Neural cell (in vitro differentiated cells): ENCODE measurements around the gene IQCH. TPM values are rescaled to one million over a fixed set of nuclear protein-coding genes. Genes with fewer than 3 reads are reported as not detected.

ENCODE experiments used
- H2AFZ ChIP-seq: fragments of 200-600, 300-800 bp; sonication (generic), shearing (Covaris generic); 2 replicates; pipeline ENCODE4 v1.6.0; 2014; ENCODE audit warnings: low read depth, mild to moderate bottlenecking, antibody characterized with exemption, low read length, moderate library complexity
- H3F3A ChIP-seq: fragments of 200-600 bp; shearing (Covaris generic); 2 replicates; pipeline ENCODE4 v1.6.1; 2016; ENCODE audit warnings: mild to moderate bottlenecking, moderate library complexity, mixed read lengths, antibody characterized with exemption, low read length; ENCODE audit not compliant: insufficient read depth, poor library complexity, severe bottlenecking
- H3K27ac ChIP-seq: fragments of 200-600, 300-800 bp; sonication (generic), shearing (Covaris generic); 2 replicates; pipeline ENCODE4 v1.5.1; 2014; ENCODE audit warnings: mild to moderate bottlenecking, low read length, moderate library complexity
- H3K27me3 ChIP-seq: fragments of 300-800, 200-600 bp; sonication (generic), shearing (Covaris generic); 2 replicates; pipeline ENCODE4 v1.6.0; 2014; ENCODE audit warnings: mild to moderate bottlenecking, low read depth, low read length, moderate library complexity; ENCODE audit not compliant: insufficient read depth
- H3K36me3 ChIP-seq: fragments of 300-800, 200-600 bp; sonication (generic), shearing (Covaris generic); 2 replicates; pipeline ENCODE4 v1.5.1; 2014; ENCODE audit warnings: mild to moderate bottlenecking, antibody characterized with exemption, low read length, moderate library complexity; ENCODE audit not compliant: insufficient read depth
- H3K4me2 ChIP-seq: fragments of 300-800, 200-600 bp; sonication (generic), shearing (Covaris generic); 2 replicates; pipeline ENCODE4 v1.6.0; 2014; ENCODE audit warnings: mild to moderate bottlenecking, low read length
- H3K4me3 ChIP-seq: fragments of 300-800, 200-600 bp; sonication (generic), shearing (Covaris generic); 2 replicates; pipeline ENCODE4 v1.5.1; 2014; ENCODE audit warnings: mild to moderate bottlenecking, low read length, moderate library complexity
- H3K79me2 ChIP-seq: fragments of 200-600 bp; shearing (Covaris generic); replicated peaks from 2 replicates; pipeline ENCODE4 v1.6.0; 2014; ENCODE audit warnings: mild to moderate bottlenecking, low read length, moderate library complexity; ENCODE audit not compliant: insufficient read depth
- H3K9ac ChIP-seq: fragments of 300-800, 200-600 bp; sonication (generic), shearing (Covaris generic); 2 replicates; pipeline ENCODE4 v1.6.1; 2016; ENCODE audit warnings: mild to moderate bottlenecking, low read length, mixed read lengths
- H3K9me2 ChIP-seq: fragments of 200-600 bp; shearing (Covaris generic); 2 replicates; pipeline ENCODE4 v1.6.1; 2016; ENCODE audit warnings: mild to moderate bottlenecking, low read length, mixed read lengths; ENCODE audit not compliant: insufficient read depth
- H3K9me3 ChIP-seq: fragments of 200-600, 300-800 bp; sonication (generic), shearing (Covaris generic); 2 replicates; pipeline ENCODE4 v1.6.1; 2016; ENCODE audit warnings: mild to moderate bottlenecking, mixed run types, low read length, moderate library complexity, mixed read lengths
- H4K20me1 ChIP-seq: fragments of 200-600 bp; shearing (Covaris generic); 2 replicates; pipeline ENCODE4 v1.6.1; 2016; ENCODE audit warnings: mild to moderate bottlenecking, mixed run types; ENCODE audit not compliant: insufficient read depth
- EP300 ChIP-seq: fragments of 450-650 bp; conservative IDR thresholded peaks from 2 replicates; pipeline ENCODE4 v1.6.1; 2014; ENCODE audit warnings: antibody characterized with exemption, mild to moderate bottlenecking, moderate library complexity; ENCODE audit not compliant: poor library complexity, severe bottlenecking
- EZH2 ChIP-seq: fragments of 200-600, 300-800 bp; shearing (Covaris generic), sonication (generic); IDR thresholded peaks from 2 replicates; pipeline ENCODE4 v1.6.1; 2014; ENCODE audit warnings: antibody characterized with exemption, low read length, borderline replicate concordance, mild to moderate bottlenecking; ENCODE audit not compliant: insufficient read depth, poor library complexity, severe bottlenecking
- MXI1 ChIP-seq: fragments of 450-650 bp; conservative IDR thresholded peaks from 2 replicates; pipeline ENCODE4 v1.6.1; 2014; ENCODE audit warnings: antibody characterized with exemption, mild to moderate bottlenecking; ENCODE audit not compliant: poor library complexity, severe bottlenecking
- POLR2AphosphoS5 ChIP-seq: IDR thresholded peaks from 2 replicates; pipeline ENCODE4 v1.6.1; 2012
- RAD21 ChIP-seq: fragments of 450-650 bp; conservative IDR thresholded peaks from 2 replicates; pipeline ENCODE4 v1.6.1; 2014; ENCODE audit warnings: antibody characterized with exemption, mild to moderate bottlenecking, moderate library complexity
- SMC3 ChIP-seq: fragments of 450-650 bp; conservative IDR thresholded peaks from 2 replicates; pipeline ENCODE4 v1.6.1; 2014; ENCODE audit warnings: antibody characterized with exemption, mild to moderate bottlenecking, moderate library complexity; ENCODE audit not compliant: poor library complexity
- TAF1 ChIP-seq: IDR thresholded peaks from 2 replicates; pipeline ENCODE4 v1.6.1; 2012; ENCODE audit warnings: low read depth
- polyA plus RNA-seq: library from polyadenylated mRNA; depleted of rRNA; stranded (reverse); fragments of >200 nt; gene quantifications from 2 replicates; pipeline ENCODE4 v1.2.3, GENCODE V29; 2014
- TF ChIP-seq, protein P1 (sequence below): fragments of 450-650 bp; IDR thresholded peaks from 2 replicates; pipeline ENCODE4 v1.5.1; 2014; ENCODE audit warnings: antibody characterized with exemption, mild to moderate bottlenecking, moderate library complexity; ENCODE audit not compliant: poor library complexity, severe bottlenecking
- TF ChIP-seq, protein P2 (sequence below): IDR thresholded peaks from 2 replicates; pipeline ENCODE4 v1.6.1; 2012; ENCODE audit warnings: borderline replicate concordance

The IQCH gene
- polyA plus RNA-seq, 1 donor from 2014 or later, result 2.8 TPM

DNA sequence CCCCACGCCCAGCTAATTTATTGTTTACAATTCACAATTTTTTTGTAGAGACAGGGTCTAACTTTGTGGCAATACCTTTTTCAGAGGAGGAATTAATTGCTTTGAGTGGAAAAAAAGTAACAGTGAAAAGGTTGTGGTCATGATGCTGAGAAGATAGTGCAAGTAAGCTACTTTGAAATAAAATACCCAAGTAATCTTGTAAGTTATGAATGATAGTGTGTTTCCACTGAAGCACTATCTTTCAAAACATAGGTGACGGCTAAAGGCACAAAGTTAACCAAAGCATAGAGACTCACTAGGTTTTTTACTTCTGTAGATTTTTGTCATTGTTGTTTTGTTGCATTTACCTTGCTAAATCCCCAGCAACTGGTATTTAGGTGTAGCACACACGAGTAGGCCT is 165.1 kb downstream of the IQCH start:
- Histone ChIP-seq H3K9me2 (no peaks in the 10 kb centered on the region), H3K4me3 (no peak overlapping the region), H3K36me3 (no peaks in the 10 kb centered on the region), H3K9ac (no peak overlapping the region), H3K9me3 (no peaks in the 10 kb centered on the region), H4K20me1 (no peaks in the 10 kb centered on the region), H3K4me2 (no peak overlapping the region), H3F3A (no peaks in the 10 kb centered on the region), H2AFZ (no peak overlapping the region), H3K27ac (no peak overlapping the region), H3K79me2 (no peaks in the 10 kb centered on the region), H3K27me3 (no peaks in the 10 kb centered on the region)
- no peak for TF ChIP-seq TAF1

DNA sequence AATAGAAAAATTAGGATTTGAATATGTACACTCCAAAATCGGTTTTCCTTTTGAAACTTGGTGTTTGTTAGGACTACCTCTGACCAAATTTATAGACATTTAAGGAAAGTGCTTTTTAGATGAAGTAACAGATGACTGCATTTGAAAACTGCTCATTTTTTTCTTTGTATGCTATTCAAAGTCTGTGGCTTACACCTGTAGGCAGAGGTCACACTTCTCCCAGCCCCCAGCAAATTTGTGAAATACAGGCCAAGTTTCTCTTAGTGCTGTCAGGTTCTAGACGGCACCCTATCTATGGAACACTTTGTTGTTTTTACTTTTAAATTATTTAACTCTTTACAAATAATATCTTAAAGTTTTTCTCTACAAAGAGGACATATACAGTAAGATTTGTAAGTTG is 165.6 kb downstream of the IQCH start:
- no peak overlapping the region for H3K27ac ChIP-seq
- H3K4me3 ChIP-seq, result no peak overlapping the region
- no peaks in the 10 kb centered on the region for H4K20me1 ChIP-seq
- no peak overlapping the region for H3K4me2 ChIP-seq
- H3K36me3 ChIP-seq, result no peaks in the 10 kb centered on the region
- no peaks in the 10 kb centered on the region for H3K79me2 ChIP-seq
- TF ChIP-seq, protein P1, sequence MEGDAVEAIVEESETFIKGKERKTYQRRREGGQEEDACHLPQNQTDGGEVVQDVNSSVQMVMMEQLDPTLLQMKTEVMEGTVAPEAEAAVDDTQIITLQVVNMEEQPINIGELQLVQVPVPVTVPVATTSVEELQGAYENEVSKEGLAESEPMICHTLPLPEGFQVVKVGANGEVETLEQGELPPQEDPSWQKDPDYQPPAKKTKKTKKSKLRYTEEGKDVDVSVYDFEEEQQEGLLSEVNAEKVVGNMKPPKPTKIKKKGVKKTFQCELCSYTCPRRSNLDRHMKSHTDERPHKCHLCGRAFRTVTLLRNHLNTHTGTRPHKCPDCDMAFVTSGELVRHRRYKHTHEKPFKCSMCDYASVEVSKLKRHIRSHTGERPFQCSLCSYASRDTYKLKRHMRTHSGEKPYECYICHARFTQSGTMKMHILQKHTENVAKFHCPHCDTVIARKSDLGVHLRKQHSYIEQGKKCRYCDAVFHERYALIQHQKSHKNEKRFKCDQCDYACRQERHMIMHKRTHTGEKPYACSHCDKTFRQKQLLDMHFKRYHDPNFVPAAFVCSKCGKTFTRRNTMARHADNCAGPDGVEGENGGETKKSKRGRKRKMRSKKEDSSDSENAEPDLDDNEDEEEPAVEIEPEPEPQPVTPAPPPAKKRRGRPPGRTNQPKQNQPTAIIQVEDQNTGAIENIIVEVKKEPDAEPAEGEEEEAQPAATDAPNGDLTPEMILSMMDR, result no peak
- TF ChIP-seq MXI1 (no peak), EP300 (no peak), POLR2AphosphoS5 (no peak), SMC3 (no peak), TAF1 (no peak), RAD21 (no peak), EZH2 (no peak)
- TF ChIP-seq, protein P2, sequence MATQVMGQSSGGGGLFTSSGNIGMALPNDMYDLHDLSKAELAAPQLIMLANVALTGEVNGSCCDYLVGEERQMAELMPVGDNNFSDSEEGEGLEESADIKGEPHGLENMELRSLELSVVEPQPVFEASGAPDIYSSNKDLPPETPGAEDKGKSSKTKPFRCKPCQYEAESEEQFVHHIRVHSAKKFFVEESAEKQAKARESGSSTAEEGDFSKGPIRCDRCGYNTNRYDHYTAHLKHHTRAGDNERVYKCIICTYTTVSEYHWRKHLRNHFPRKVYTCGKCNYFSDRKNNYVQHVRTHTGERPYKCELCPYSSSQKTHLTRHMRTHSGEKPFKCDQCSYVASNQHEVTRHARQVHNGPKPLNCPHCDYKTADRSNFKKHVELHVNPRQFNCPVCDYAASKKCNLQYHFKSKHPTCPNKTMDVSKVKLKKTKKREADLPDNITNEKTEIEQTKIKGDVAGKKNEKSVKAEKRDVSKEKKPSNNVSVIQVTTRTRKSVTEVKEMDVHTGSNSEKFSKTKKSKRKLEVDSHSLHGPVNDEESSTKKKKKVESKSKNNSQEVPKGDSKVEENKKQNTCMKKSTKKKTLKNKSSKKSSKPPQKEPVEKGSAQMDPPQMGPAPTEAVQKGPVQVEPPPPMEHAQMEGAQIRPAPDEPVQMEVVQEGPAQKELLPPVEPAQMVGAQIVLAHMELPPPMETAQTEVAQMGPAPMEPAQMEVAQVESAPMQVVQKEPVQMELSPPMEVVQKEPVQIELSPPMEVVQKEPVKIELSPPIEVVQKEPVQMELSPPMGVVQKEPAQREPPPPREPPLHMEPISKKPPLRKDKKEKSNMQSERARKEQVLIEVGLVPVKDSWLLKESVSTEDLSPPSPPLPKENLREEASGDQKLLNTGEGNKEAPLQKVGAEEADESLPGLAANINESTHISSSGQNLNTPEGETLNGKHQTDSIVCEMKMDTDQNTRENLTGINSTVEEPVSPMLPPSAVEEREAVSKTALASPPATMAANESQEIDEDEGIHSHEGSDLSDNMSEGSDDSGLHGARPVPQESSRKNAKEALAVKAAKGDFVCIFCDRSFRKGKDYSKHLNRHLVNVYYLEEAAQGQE, result no peak
- no peaks in the 10 kb centered on the region for H3K27me3 ChIP-seq
- H3F3A ChIP-seq, result no peaks in the 10 kb centered on the region
- H3K9ac ChIP-seq, result no peak overlapping the region
- no peaks in the 10 kb centered on the region for H3K9me2 ChIP-seq
- H3K9me3 ChIP-seq, result no peaks in the 10 kb centered on the region
- H2AFZ ChIP-seq, result no peak overlapping the region

DNA sequence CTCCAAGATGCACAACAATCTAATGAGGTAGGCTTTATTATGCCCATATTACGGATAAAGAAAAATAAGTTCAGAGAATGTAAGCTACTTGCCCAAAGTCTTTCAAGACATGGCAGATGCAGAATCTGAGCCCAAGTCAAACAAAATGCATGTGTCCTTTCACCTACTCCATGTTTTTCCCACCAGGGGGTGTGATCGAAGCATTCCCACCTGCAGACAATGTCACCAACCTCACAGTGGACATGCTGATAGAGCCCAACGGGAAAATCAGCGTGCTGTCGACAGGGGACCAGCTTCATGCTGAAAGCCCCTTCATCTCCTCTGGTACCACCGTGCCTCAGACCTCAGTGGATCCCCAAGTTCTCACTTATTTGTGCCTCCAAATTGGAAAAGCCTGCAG is 166.5 kb downstream of the IQCH start:
- TF ChIP-seq MXI1, result no peak
- TF ChIP-seq, protein P2, result no peak
- TF ChIP-seq POLR2AphosphoS5, result no peak
- TF ChIP-seq, protein P1, result no peak
- TF ChIP-seq RAD21, result no peak
- no peak for TF ChIP-seq SMC3
- H3K4me3 ChIP-seq, result no peak overlapping the region
- H3K9ac ChIP-seq, result no peak overlapping the region
- H3K27ac ChIP-seq, result no peak overlapping the region
- no peak overlapping the region for H2AFZ ChIP-seq
- H3K4me2 ChIP-seq, result no peak overlapping the region
- H3K79me2 ChIP-seq, result no peaks in the 10 kb centered on the region
- no peaks in the 10 kb centered on the region for H3K27me3 ChIP-seq
- H3K9me3 ChIP-seq, result no peaks in the 10 kb centered on the region
- H4K20me1 ChIP-seq, result no peaks in the 10 kb centered on the region
- no peaks in the 10 kb centered on the region for H3F3A ChIP-seq
- no peaks in the 10 kb centered on the region for H3K9me2 ChIP-seq
- no peaks in the 10 kb centered on the region for H3K36me3 ChIP-seq
